K562 (cell line): ENCODE measurements around the gene CS.

ENCODE experiments used
- CHCHD3 ChIP-seq: fragments of 250-450 bp; sonication (Bioruptor Pico); IDR thresholded peaks from 2 replicates; pipeline ENCODE4 v2.1.2; 2022; ENCODE audit warnings: mild to moderate bottlenecking
- FOSL1 ChIP-seq: fragments of 200-800 bp; sonication (Bioruptor generic); conservative IDR thresholded peaks from 2 replicates; pipeline ENCODE4 v1.6.1; 2016; ENCODE audit warnings: missing genetic modification characterization, missing compliant biosample characterization
- NFIC ChIP-seq: fragments of 450-650 bp; IDR thresholded peaks from 2 replicates; pipeline ENCODE4 v1.6.1; 2017; ENCODE audit warnings: mild to moderate bottlenecking, inconsistent platforms
- RAD21 ChIP-seq, 2 experiments: fragments of 250-450 bp in 1 of 2; fragments of 450-650 bp in 1 of 2; sonication (Bioruptor Pico) in 1 of 2; formaldehyde crosslinking in 1 of 2; IDR thresholded peaks in 1 of 2; conservative IDR thresholded peaks in 1 of 2; 2 replicates each; pipeline versions ENCODE4 v1.4.0 to v1.8.0; 2020 to 2022; ENCODE audit warnings: mild to moderate bottlenecking in 2 of 2, moderate library complexity in 1 of 2
- ZNF699 ChIP-seq: fragments of 250-450 bp; sonication (Bioruptor Pico); IDR thresholded peaks from 2 replicates; pipeline ENCODE4 v1.8.0; 2021; ENCODE audit warnings: mild to moderate bottlenecking, moderate library complexity; ENCODE audit not compliant: insufficient replicate concordance
- TF ChIP-seq, protein P1 (sequence below), 3 experiments: IDR thresholded peaks in 2 of 3; conservative IDR thresholded peaks in 1 of 3; 2 replicates each; pipeline ENCODE4 v1.5.1; 2011 to 2012; ENCODE audit warnings: low read length in 3 of 3, mild to moderate bottlenecking in 3 of 3, control low read depth in 2 of 3, improper control_type of control experiment in 1 of 3, inconsistent platforms in 1 of 3, low read depth in 1 of 3, mixed read lengths in 1 of 3, moderate library complexity in 1 of 3; ENCODE audit not compliant: insufficient read depth in 2 of 3
- TF ChIP-seq, protein P2 (sequence below): fragments of 250-450 bp; sonication (Bioruptor Pico); IDR thresholded peaks from 2 replicates; pipeline ENCODE4 v1.5.0; 2020; ENCODE audit warnings: mild to moderate bottlenecking, borderline replicate concordance
- TF ChIP-seq, protein P3 (sequence below): sonication (generic); formaldehyde crosslinking; IDR thresholded peaks from 2 replicates; pipeline ENCODE4 v1.8.1; 2023; ENCODE audit warnings: mild to moderate bottlenecking, missing genetic modification reagents
- TF ChIP-seq, protein P4 (sequence below): sonication (generic); formaldehyde crosslinking; IDR thresholded peaks from 2 replicates; pipeline ENCODE4 v1.5.0; 2020; ENCODE audit warnings: missing genetic modification reagents

DNA sequence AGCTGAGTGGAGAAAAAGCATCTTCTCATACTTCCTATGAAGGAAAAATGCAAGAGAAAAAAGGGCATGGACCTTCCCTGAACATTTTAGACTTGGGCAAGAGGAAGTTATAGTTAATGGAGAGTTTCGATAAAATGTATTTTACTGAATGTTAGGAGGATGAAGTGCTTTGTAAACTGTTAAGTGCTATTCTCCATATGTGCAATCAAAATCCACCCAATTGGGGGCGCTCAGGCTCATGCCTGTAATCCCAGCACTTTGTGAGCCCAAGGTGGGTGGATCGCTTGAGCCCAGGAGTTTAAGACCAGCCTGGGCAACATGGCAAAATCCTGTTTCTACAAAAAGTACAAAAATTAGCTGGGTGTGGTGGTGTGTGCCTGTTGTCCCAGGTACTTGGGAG is 17.5 kb upstream of the CS start:
- TF ChIP-seq NFIC (no peak), ZNF699 (CRISPR knock-in tag) (no peak), CHCHD3 (CRISPR knock-in tag) (no peak), FOSL1 (tag) (no peak), RAD21 (CRISPR knock-in tag; conservative IDR thresholded peaks at IDR 0.05 in 1 of 2, IDR thresholded peaks at IDR 0.05 in 1 of 2) (peak; percentile 28 to 60; a peak in 3 of 4 replicates)
- TF ChIP-seq, protein P1, sequence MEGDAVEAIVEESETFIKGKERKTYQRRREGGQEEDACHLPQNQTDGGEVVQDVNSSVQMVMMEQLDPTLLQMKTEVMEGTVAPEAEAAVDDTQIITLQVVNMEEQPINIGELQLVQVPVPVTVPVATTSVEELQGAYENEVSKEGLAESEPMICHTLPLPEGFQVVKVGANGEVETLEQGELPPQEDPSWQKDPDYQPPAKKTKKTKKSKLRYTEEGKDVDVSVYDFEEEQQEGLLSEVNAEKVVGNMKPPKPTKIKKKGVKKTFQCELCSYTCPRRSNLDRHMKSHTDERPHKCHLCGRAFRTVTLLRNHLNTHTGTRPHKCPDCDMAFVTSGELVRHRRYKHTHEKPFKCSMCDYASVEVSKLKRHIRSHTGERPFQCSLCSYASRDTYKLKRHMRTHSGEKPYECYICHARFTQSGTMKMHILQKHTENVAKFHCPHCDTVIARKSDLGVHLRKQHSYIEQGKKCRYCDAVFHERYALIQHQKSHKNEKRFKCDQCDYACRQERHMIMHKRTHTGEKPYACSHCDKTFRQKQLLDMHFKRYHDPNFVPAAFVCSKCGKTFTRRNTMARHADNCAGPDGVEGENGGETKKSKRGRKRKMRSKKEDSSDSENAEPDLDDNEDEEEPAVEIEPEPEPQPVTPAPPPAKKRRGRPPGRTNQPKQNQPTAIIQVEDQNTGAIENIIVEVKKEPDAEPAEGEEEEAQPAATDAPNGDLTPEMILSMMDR (IDR thresholded peaks at IDR 0.05 in 2 of 3, conservative IDR thresholded peaks at IDR 0.05 in 1 of 3; ENCODE audit: insufficient read depth in 2 of 3, low read depth in 1 of 3, low read length in 3 of 3), result peak in 2 of 3 experiments; percentile 44 to 58; a peak in 3 of 6 replicates
- TF ChIP-seq, protein P2, sequence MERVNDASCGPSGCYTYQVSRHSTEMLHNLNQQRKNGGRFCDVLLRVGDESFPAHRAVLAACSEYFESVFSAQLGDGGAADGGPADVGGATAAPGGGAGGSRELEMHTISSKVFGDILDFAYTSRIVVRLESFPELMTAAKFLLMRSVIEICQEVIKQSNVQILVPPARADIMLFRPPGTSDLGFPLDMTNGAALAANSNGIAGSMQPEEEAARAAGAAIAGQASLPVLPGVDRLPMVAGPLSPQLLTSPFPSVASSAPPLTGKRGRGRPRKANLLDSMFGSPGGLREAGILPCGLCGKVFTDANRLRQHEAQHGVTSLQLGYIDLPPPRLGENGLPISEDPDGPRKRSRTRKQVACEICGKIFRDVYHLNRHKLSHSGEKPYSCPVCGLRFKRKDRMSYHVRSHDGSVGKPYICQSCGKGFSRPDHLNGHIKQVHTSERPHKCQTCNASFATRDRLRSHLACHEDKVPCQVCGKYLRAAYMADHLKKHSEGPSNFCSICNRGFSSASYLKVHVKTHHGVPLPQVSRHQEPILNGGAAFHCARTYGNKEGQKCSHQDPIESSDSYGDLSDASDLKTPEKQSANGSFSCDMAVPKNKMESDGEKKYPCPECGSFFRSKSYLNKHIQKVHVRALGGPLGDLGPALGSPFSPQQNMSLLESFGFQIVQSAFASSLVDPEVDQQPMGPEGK (CRISPR knock-in tag), result no peak
- TF ChIP-seq, protein P3, sequence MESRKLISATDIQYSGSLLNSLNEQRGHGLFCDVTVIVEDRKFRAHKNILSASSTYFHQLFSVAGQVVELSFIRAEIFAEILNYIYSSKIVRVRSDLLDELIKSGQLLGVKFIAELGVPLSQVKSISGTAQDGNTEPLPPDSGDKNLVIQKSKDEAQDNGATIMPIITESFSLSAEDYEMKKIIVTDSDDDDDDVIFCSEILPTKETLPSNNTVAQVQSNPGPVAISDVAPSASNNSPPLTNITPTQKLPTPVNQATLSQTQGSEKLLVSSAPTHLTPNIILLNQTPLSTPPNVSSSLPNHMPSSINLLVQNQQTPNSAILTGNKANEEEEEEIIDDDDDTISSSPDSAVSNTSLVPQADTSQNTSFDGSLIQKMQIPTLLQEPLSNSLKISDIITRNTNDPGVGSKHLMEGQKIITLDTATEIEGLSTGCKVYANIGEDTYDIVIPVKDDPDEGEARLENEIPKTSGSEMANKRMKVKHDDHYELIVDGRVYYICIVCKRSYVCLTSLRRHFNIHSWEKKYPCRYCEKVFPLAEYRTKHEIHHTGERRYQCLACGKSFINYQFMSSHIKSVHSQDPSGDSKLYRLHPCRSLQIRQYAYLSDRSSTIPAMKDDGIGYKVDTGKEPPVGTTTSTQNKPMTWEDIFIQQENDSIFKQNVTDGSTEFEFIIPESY, result no peak
- TF ChIP-seq, protein P4, sequence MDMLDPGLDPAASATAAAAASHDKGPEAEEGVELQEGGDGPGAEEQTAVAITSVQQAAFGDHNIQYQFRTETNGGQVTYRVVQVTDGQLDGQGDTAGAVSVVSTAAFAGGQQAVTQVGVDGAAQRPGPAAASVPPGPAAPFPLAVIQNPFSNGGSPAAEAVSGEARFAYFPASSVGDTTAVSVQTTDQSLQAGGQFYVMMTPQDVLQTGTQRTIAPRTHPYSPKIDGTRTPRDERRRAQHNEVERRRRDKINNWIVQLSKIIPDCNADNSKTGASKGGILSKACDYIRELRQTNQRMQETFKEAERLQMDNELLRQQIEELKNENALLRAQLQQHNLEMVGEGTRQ, result no peak
